ENCODE data around the gene RGMA.

Gene RGMA

DNA sequence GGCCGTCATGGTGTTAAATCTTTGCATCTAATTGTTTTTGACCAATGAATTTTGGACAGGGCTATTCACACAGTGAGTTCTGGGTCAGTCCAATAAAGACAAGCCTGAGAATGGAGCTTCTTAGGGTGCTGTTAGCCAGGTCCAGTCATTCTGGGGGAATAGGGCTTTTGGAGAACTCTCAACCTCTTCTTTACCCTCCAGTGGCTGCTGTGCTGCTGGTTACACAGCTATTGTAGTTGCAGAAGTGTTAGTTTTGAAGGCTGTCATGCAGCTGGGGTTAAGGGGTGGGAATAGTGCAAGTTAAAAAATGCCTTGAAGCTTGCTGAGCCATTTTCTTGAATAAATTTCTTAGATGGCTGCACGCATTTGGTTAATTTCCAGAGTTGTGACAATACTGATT, 99.0 kb downstream of the RGMA start:
- no peak for DNase-seq (ENCODE audit: low spot score)
- H3K4me3 Mint-ChIP-seq, result no peak overlapping the region
- no peaks in the 10 kb centered on the region for H3K27me3 Mint-ChIP-seq (ENCODE audit: low read depth)
- H3K4me1 Mint-ChIP-seq (ENCODE audit: low read depth), result peaks cover 10% of the 10 kb centered on the region
- H3K27ac Mint-ChIP-seq, result no peak overlapping the region
- peaks cover 61% of the 10 kb centered on the region for H3K36me3 Mint-ChIP-seq (ENCODE audit: low read depth)
- H3K9me3 Mint-ChIP-seq, result no peaks in the 10 kb centered on the region

DNA sequence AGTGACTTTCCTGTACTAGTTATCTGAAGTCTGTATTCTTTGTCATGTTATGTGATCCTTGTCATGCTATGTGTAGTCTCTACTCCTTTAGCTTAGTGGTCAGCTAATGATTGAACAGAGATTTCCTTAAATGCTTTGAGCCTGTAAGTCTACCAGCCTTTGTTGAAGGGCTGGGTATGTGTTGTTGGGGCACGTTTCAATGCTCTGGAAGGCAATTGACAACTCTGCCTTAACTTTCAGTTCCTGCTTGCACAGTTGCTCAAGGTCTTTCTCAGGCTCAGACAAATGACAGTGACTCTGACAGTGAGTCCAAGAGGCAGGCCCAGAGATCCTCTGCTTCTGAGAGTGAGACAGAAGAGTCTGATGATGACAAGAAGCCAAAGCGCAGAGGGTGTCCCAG, 99.5 kb downstream of the RGMA start:
- Mint-ChIP-seq H3K36me3 (ENCODE audit: low read depth) (peaks cover 58% of the 10 kb centered on the region), H3K27me3 (ENCODE audit: low read depth) (no peaks in the 10 kb centered on the region), H3K9me3 (no peaks in the 10 kb centered on the region), H3K4me3 (no peak overlapping the region), H3K27ac (peak overlapping the region; percentile 6), H3K4me1 (ENCODE audit: low read depth) (peaks cover 7% of the 10 kb centered on the region)
- DNase-seq (ENCODE audit: low spot score), result no peak

Measured in T-helper 2 cell treated with Interferon-gamma antibody and Interleukin-4, amounts not matched to agents 5 μg/mL and 100 μg/mL, for 36 hours (primary cell).